HCT116 (cell line): ENCODE data around the gene SPINK13.

Experiments used
- CEBPB ChIP-seq: IDR thresholded peaks from 2 replicates; pipeline ENCODE4 v1.6.1; 2012; ENCODE audit warnings: low read depth
- EZH2 ChIP-seq: fragments of 200-600 bp; sonication (generic); IDR thresholded peaks from 2 replicates; pipeline ENCODE4 v1.6.1; 2017; ENCODE audit warnings: antibody characterized with exemption, mixed run types
- POLR2A ChIP-seq: IDR thresholded peaks from 2 replicates; pipeline ENCODE4 v1.7.0; 2011; ENCODE audit warnings: borderline replicate concordance; ENCODE audit not compliant: insufficient read depth, insufficient read length; ENCODE audit errors: extremely low read depth
- SIN3A ChIP-seq: IDR thresholded peaks from 2 replicates; pipeline ENCODE4 v1.6.1; 2012; ENCODE audit warnings: low read depth
- TF ChIP-seq, protein P1 (sequence below), 3 experiments: fragments of 200-600 bp in 1 of 3; sonication (generic) in 1 of 3; IDR thresholded peaks in 2 of 3; conservative IDR thresholded peaks in 1 of 3; 2 replicates each; pipeline ENCODE4 v1.5.1; 2012 to 2017; ENCODE audit warnings: low read depth in 2 of 3, low read length in 2 of 3, antibody characterized with exemption in 1 of 3, borderline replicate concordance in 1 of 3, control low read depth in 1 of 3, mild to moderate bottlenecking in 1 of 3, mixed read lengths in 1 of 3, mixed run types in 1 of 3, moderate library complexity in 1 of 3; ENCODE audit not compliant: insufficient read depth in 1 of 3
- TF ChIP-seq, protein P2 (sequence below): IDR thresholded peaks from 2 replicates; pipeline ENCODE4 v1.6.1; 2012; ENCODE audit warnings: low read depth

DNA sequence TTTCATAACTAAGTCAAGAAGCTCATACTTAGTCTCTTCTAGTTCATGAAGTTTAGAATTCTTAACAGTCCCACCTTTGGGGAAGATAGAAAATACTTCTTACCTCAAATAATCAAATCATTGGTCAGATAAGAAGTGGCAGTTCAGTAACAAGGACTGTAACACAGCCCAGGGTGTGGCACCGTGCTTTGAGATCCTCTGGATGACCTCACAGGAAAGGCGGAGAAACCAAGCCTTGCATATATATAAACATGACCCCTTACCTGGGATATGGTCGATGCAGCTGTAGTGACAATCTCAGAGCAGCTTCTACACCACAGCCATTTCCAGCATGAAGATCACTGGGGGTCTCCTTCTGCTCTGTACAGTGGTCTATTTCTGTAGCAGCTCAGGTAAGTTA, 43.6 kb downstream of the SPINK13 start, which contains the start of gene SPINK7:
- TF ChIP-seq EZH2 (no peak), SIN3A (no peak), POLR2A (no peak), CEBPB (no peak)
- TF ChIP-seq, protein P1, sequence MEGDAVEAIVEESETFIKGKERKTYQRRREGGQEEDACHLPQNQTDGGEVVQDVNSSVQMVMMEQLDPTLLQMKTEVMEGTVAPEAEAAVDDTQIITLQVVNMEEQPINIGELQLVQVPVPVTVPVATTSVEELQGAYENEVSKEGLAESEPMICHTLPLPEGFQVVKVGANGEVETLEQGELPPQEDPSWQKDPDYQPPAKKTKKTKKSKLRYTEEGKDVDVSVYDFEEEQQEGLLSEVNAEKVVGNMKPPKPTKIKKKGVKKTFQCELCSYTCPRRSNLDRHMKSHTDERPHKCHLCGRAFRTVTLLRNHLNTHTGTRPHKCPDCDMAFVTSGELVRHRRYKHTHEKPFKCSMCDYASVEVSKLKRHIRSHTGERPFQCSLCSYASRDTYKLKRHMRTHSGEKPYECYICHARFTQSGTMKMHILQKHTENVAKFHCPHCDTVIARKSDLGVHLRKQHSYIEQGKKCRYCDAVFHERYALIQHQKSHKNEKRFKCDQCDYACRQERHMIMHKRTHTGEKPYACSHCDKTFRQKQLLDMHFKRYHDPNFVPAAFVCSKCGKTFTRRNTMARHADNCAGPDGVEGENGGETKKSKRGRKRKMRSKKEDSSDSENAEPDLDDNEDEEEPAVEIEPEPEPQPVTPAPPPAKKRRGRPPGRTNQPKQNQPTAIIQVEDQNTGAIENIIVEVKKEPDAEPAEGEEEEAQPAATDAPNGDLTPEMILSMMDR (IDR thresholded peaks at IDR 0.05 in 2 of 3, conservative IDR thresholded peaks at IDR 0.05 in 1 of 3; ENCODE audit: borderline replicate concordance in 1 of 3, insufficient read depth in 1 of 3, low read depth in 2 of 3, low read length in 2 of 3) = no peak
- TF ChIP-seq, protein P2, sequence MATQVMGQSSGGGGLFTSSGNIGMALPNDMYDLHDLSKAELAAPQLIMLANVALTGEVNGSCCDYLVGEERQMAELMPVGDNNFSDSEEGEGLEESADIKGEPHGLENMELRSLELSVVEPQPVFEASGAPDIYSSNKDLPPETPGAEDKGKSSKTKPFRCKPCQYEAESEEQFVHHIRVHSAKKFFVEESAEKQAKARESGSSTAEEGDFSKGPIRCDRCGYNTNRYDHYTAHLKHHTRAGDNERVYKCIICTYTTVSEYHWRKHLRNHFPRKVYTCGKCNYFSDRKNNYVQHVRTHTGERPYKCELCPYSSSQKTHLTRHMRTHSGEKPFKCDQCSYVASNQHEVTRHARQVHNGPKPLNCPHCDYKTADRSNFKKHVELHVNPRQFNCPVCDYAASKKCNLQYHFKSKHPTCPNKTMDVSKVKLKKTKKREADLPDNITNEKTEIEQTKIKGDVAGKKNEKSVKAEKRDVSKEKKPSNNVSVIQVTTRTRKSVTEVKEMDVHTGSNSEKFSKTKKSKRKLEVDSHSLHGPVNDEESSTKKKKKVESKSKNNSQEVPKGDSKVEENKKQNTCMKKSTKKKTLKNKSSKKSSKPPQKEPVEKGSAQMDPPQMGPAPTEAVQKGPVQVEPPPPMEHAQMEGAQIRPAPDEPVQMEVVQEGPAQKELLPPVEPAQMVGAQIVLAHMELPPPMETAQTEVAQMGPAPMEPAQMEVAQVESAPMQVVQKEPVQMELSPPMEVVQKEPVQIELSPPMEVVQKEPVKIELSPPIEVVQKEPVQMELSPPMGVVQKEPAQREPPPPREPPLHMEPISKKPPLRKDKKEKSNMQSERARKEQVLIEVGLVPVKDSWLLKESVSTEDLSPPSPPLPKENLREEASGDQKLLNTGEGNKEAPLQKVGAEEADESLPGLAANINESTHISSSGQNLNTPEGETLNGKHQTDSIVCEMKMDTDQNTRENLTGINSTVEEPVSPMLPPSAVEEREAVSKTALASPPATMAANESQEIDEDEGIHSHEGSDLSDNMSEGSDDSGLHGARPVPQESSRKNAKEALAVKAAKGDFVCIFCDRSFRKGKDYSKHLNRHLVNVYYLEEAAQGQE = no peak
